Progenitor cell of endocrine pancreas (in vitro differentiated cells): ENCODE results near the gene DISP1. TPM values are rescaled to one million over a fixed set of nuclear protein-coding genes. Genes with fewer than 3 reads are reported as not detected.

Source experiments
- DNase-seq: peaks from one replicate; pipeline ENCODE4 v3.0.0; 2021; ENCODE audit warnings: low spot score; ENCODE audit not compliant: unreplicated experiment
- H3K27ac Mint-ChIP-seq: 2 replicates; pipeline ENCODE4 v1.8.0; 2021; ENCODE audit warnings: mild to moderate bottlenecking, moderate library complexity, mixed read lengths
- H3K27me3 Mint-ChIP-seq: 2 replicates; pipeline ENCODE4 v1.8.0; 2021; ENCODE audit warnings: mixed read lengths
- H3K36me3 Mint-ChIP-seq: 2 replicates; pipeline ENCODE4 v1.8.0; 2022; ENCODE audit warnings: mixed read lengths; ENCODE audit not compliant: insufficient read depth
- H3K4me1 Mint-ChIP-seq: 2 replicates; pipeline ENCODE4 v1.8.0; 2021; ENCODE audit warnings: low read depth, mixed read lengths
- H3K4me3 Mint-ChIP-seq: 2 replicates; pipeline ENCODE4 v1.8.0; 2021; ENCODE audit warnings: low read depth, mild to moderate bottlenecking, moderate library complexity, mixed read lengths
- H3K9me3 Mint-ChIP-seq: 2 replicates; pipeline ENCODE4 v1.8.0; 2021; ENCODE audit warnings: low read depth, mixed read lengths
- CTCF ChIP-seq: fragments of 200-600 bp; sonication (generic); IDR thresholded peaks from one replicate; pipeline ENCODE4 v1.5.0; 2021; ENCODE audit warnings: antibody characterized with exemption, mild to moderate bottlenecking; ENCODE audit not compliant: unreplicated experiment
- total RNA-seq: library from RNA; stranded (reverse); gene quantifications from 2 replicates; pipeline ENCODE4 v1.2.1, GENCODE V29; 2021

Gene DISP1
- total RNA-seq, 1 donor from 2014 or later: 9.3 TPM

DNA sequence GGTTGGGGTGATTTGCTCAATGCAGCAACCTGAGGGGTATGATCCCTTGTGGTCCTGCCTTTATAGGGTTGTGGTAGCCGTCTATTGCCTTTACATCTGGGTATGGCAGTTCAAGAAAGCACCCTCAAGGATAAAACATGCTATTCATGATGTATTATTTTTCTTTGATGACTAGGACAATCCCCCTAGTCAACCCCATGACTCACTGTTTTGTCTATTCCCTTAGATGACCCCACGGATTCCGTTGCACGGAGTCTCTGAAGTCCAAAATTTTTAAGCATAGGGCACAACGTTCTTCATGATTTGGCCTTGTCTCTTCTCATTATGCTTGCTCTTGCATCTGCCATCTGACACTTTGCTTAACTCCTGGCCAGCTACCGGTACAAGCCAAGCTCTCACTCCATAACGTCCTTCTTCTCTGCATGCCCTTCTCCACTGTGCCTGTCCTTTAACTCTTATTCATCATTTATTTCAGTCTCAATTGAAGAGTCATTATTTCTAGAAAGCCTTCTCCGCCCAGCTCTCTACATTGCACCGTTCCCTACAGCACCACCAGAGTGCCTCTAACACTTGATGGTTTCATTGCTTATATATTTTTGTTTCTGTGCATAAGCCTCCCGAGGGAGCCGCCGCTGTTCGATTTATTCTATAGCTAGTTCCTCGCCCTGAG, 838 bp upstream of the DISP1 start:
- no peak for DNase-seq
- no peaks in the 10 kb centered on the region for H3K9me3 Mint-ChIP-seq
- peaks cover 12% of the 10 kb centered on the region for H3K27me3 Mint-ChIP-seq
- no peak for TF ChIP-seq CTCF
- peak overlapping the region; percentile 87 for H3K4me3 Mint-ChIP-seq
- peaks cover 16% of the 10 kb centered on the region for H3K4me1 Mint-ChIP-seq
- H3K36me3 Mint-ChIP-seq: no peaks in the 10 kb centered on the region
- peak overlapping the region; percentile 80 for H3K27ac Mint-ChIP-seq

DNA sequence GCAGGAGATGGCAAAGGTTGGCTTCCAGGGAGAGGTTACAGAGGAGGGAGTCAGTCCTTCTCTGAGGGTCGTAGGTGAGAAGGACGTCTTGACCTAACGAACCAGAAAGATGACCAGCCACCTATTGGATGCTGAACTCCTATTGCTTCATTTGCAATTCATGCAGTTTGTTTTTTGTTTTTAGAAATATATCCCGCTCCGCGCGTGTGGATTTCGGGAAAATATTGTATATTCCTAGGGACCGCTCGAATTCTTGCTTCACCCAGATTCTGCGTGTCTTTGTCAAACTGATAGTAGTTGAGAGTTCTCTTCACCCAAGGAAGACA, 564 bp downstream of the DISP1 start:
- peak overlapping the region; percentile 87 for H3K4me3 Mint-ChIP-seq
- peak overlapping the region; percentile 92 for H3K27ac Mint-ChIP-seq
- TF ChIP-seq CTCF: no peak
- peaks cover 12% of the 10 kb centered on the region for H3K4me1 Mint-ChIP-seq
- H3K9me3 Mint-ChIP-seq: no peaks in the 10 kb centered on the region
- no peak for DNase-seq
- peaks cover 12% of the 10 kb centered on the region for H3K27me3 Mint-ChIP-seq
- no peaks in the 10 kb centered on the region for H3K36me3 Mint-ChIP-seq

GRCh38 chr1:222817529-222817928, 2.7 kb downstream of the DISP1 start:
- Mint-ChIP-seq H3K4me1 (peaks cover 12% of the 10 kb centered on the region), H3K27me3 (peaks cover 5% of the 10 kb centered on the region), H3K4me3 (peak overlapping the region; percentile 25), H3K27ac (no peak overlapping the region), H3K36me3 (no peaks in the 10 kb centered on the region), H3K9me3 (no peaks in the 10 kb centered on the region)
- DNase-seq: no peak
- TF ChIP-seq CTCF: no peak

DNA sequence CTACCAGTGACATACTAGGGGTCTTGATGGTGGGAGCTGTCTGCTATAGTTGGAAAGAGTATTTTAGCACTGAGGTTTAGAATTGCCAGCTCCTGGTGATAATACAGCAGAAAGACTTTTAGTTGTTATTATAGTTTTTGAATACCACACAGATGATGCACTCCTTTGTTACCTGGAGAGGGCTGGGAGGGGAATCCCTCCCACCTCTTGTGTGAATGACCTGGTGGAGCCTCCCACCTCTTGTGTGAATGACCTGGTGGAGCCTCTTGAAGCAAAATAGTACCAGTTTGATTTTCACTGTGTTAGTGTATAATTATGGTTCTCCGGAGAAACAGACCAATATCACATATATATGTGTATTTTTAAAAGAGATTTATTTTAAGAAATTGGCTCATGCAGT, 3.3 kb downstream of the DISP1 start:
- Mint-ChIP-seq H3K4me1 (peaks cover 18% of the 10 kb centered on the region), H3K27me3 (peaks cover 3% of the 10 kb centered on the region), H3K4me3 (no peak overlapping the region), H3K27ac (no peak overlapping the region), H3K36me3 (no peaks in the 10 kb centered on the region), H3K9me3 (no peaks in the 10 kb centered on the region)
- TF ChIP-seq CTCF: no peak
- no peak for DNase-seq

- no peaks in the 10 kb centered on the region for H3K9me3 Mint-ChIP-seq
- no peak for TF ChIP-seq CTCF
- H3K27ac Mint-ChIP-seq: no peak overlapping the region
- no peaks in the 10 kb centered on the region for H3K36me3 Mint-ChIP-seq
- peaks cover 16% of the 10 kb centered on the region for H3K4me1 Mint-ChIP-seq
- H3K27me3 Mint-ChIP-seq: no peaks in the 10 kb centered on the region
- H3K4me3 Mint-ChIP-seq: no peak overlapping the region
- no peak for DNase-seq
Measured at GRCh38 chr1:222820171-222820712, 5.4 kb downstream of the DISP1 start.
